Measurements from ENCODE around the gene RHBDF2. TPM values are rescaled to one million over a fixed set of nuclear protein-coding genes. Genes with fewer than 3 reads are reported as not detected.
A peak's percentile ranks its signal among the peaks of the same experiment; 100 is the strongest.
"Not testable (repeated sequence)": the region's sequence is repeated elsewhere in the genome, so short reads cannot be mapped to it uniquely, and the experiment has no call there.

RHBDF2 gene
- total RNA-seq, 4 donors from 2014 or later, result 11.3 to 47.4 (median 23.2) TPM

GRCh38 chr17:76535788-76536510 is 34.7 kb upstream of the RHBDF2 start:
- Histone ChIP-seq H3K9me3 (no peaks in the 10 kb centered on the region), H3K36me3 (no peaks in the 10 kb centered on the region), H3K27me3 (peaks cover 40% of the 10 kb centered on the region), H3K4me1 (peaks cover 5 to 44% (median 27%) of the 10 kb centered on the region in 4 donors), H3K4me3 (peak overlapping the region in 1 of 4 donors; percentile 46), H3K27ac (peak overlapping the region; percentile 62 to 74 (median 69))
- in situ Hi-C loops (cut with MboI; ENCODE audit: low pct_ligation_motif_present in 1 of 4, low pct_unique_long_range_greater_than_20kb in 1 of 4, low sequenced_read_pairs in 3 of 4) (loop anchor here in 1 of 4 donors (25.0 kb wide), 1 partner anchor 176 kb away; the partner anchor contains the start of gene MXRA7), intact Hi-C loops (cut with DNase I; ENCODE audit: low total_unique reads) (no loop called here)
- no peak for TF ChIP-seq EP300 (IDR thresholded peaks at IDR 0.05; ENCODE audit: low read depth)
- no peak for TF ChIP-seq POLR2A (IDR thresholded peaks at IDR 0.05)
- TF ChIP-seq POLR2AphosphoS5 (IDR thresholded peaks at IDR 0.05), result no peak
- TF ChIP-seq, protein P1, sequence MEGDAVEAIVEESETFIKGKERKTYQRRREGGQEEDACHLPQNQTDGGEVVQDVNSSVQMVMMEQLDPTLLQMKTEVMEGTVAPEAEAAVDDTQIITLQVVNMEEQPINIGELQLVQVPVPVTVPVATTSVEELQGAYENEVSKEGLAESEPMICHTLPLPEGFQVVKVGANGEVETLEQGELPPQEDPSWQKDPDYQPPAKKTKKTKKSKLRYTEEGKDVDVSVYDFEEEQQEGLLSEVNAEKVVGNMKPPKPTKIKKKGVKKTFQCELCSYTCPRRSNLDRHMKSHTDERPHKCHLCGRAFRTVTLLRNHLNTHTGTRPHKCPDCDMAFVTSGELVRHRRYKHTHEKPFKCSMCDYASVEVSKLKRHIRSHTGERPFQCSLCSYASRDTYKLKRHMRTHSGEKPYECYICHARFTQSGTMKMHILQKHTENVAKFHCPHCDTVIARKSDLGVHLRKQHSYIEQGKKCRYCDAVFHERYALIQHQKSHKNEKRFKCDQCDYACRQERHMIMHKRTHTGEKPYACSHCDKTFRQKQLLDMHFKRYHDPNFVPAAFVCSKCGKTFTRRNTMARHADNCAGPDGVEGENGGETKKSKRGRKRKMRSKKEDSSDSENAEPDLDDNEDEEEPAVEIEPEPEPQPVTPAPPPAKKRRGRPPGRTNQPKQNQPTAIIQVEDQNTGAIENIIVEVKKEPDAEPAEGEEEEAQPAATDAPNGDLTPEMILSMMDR (IDR thresholded peaks at IDR 0.05), result no peak
- WGBS, 2 donors (ENCODE audit: low coverage in 1 of 2), result 75% methylated on average over 19 of the region's 19 CpGs; no CpG with 5 or more reads in 1 of the 2 donors
- DNase-seq, result no peak

- peak overlapping the region; percentile 21 to 74 (median 66) for H3K27ac ChIP-seq
- DNase-seq, result no peak
- H3K27me3 ChIP-seq, result peaks cover 40% of the 10 kb centered on the region
- peaks cover 1 to 44% (median 32%) of the 10 kb centered on the region in 4 donors for H3K4me1 ChIP-seq
- WGBS, 2 donors (ENCODE audit: low coverage in 1 of 2), result 50 to 74% methylated on average over 1 to 7 of the region's 7 CpGs
- TF ChIP-seq, protein P1 (IDR thresholded peaks at IDR 0.05), result no peak
- TF ChIP-seq EP300 (IDR thresholded peaks at IDR 0.05; ENCODE audit: low read depth) (no peak), POLR2A (IDR thresholded peaks at IDR 0.05) (no peak), POLR2AphosphoS5 (IDR thresholded peaks at IDR 0.05) (no peak)
- in situ Hi-C loops (cut with MboI; ENCODE audit: low pct_ligation_motif_present in 1 of 4, low pct_unique_long_range_greater_than_20kb in 1 of 4, low sequenced_read_pairs in 3 of 4), result loop anchor here in 1 of 4 donors (25.0 kb wide), 1 partner anchor 177 kb away; the partner anchor contains the start of gene MXRA7
- no peaks in the 10 kb centered on the region for H3K36me3 ChIP-seq
- H3K4me3 ChIP-seq, result no peak overlapping the region
- intact Hi-C loops (cut with DNase I; ENCODE audit: low total_unique reads), result no loop called here
- no peaks in the 10 kb centered on the region for H3K9me3 ChIP-seq
Measured at GRCh38 chr17:76534831-76535732, 33.9 kb upstream of the RHBDF2 start.

GRCh38 chr17:76533640-76534359 is 32.6 kb upstream of the RHBDF2 start:
- H3K36me3 ChIP-seq; H3K9me3 ChIP-seq; H3K4me3 ChIP-seq; intact Hi-C loops (cut with DNase I; ENCODE audit: low total_unique reads); DNase-seq: not testable (repeated sequence)
- Histone ChIP-seq H3K27me3 (peaks cover 28% of the 10 kb centered on the region), H3K27ac (peak overlapping the region in 3 of 4 donors; percentile 12 to 46 (median 26)), H3K4me1 (peaks cover 12 to 54% (median 44%) of the 10 kb centered on the region in 4 donors)
- 80 to 96% methylated on average over 5 to 9 of the region's 9 CpGs for WGBS, 2 donors (ENCODE audit: low coverage in 1 of 2)
- in situ Hi-C loops (cut with MboI; ENCODE audit: low pct_ligation_motif_present in 1 of 4, low pct_unique_long_range_greater_than_20kb in 1 of 4, low sequenced_read_pairs in 3 of 4), result loop anchor here in 1 of 4 donors (25.0 kb wide), 1 partner anchor 179 kb away; the partner anchor contains the start of gene MXRA7

- no peak overlapping the region for H3K4me3 ChIP-seq
- DNase-seq, result no peak
- intact Hi-C loops (cut with DNase I; ENCODE audit: low total_unique reads) (no loop called here), in situ Hi-C loops (cut with MboI; ENCODE audit: low pct_ligation_motif_present in 1 of 4, low pct_unique_long_range_greater_than_20kb in 1 of 4, low sequenced_read_pairs in 3 of 4) (loop anchor here in 1 of 4 donors (25.0 kb wide), 1 partner anchor 180 kb away; the partner anchor contains the start of gene MXRA7)
- H3K36me3 ChIP-seq, result no peaks in the 10 kb centered on the region
- peak overlapping the region; percentile 76 to 86 (median 83) for H3K27ac ChIP-seq
- H3K27me3 ChIP-seq, result peaks cover 14% of the 10 kb centered on the region
- H3K4me1 ChIP-seq, result peaks cover 12 to 61% (median 41%) of the 10 kb centered on the region in 4 donors
- H3K9me3 ChIP-seq, result no peaks in the 10 kb centered on the region
- 70 to 86% methylated on average over 7 to 8 of the region's 8 CpGs for WGBS, 2 donors (ENCODE audit: low coverage in 1 of 2)
- TF ChIP-seq EP300 (IDR thresholded peaks at IDR 0.05; ENCODE audit: low read depth), result no peak
Measured at GRCh38 chr17:76532072-76532651, 30.9 kb upstream of the RHBDF2 start.
